GM12872 (cell line): ENCODE data around the gene CNPY4.

ENCODE experiments used
- CTCF ChIP-seq: IDR thresholded peaks from 3 replicates; pipeline ENCODE4 v1.5.1; 2011; ENCODE audit warnings: low read depth, mild to moderate bottlenecking, low read length, moderate library complexity; ENCODE audit not compliant: insufficient read depth

Gene CNPY4

GRCh38 chr7:100119072-100119969 is at the start of gene CNPY4, which contains the start of gene TAF6:
TSS of gene CNPY4 (plus strand) at chr7:100119634. CDS start at chr7:100119745, 111 bp downstream.
TSS of gene TAF6 (minus strand) at chr7:100119358. CDS start at chr7:100114209, 5,149 bp downstream.
- no peak for TF ChIP-seq CTCF

- TF ChIP-seq CTCF, result no peak
Measured at GRCh38 chr7:100069991-100070390, 49.4 kb upstream of the CNPY4 start.

- no peak for TF ChIP-seq CTCF
Measured at GRCh38 chr7:100071018-100071723, 48.3 kb upstream of the CNPY4 start.

GRCh38 chr7:100072462-100072861 is 47.0 kb upstream of the CNPY4 start:
- TF ChIP-seq CTCF, result no peak

- no peak for TF ChIP-seq CTCF
Measured at GRCh38 chr7:100074841-100075240, 44.6 kb upstream of the CNPY4 start.

- no peak for TF ChIP-seq CTCF
Measured at GRCh38 chr7:100075418-100075817, 44.0 kb upstream of the CNPY4 start.

GRCh38 chr7:100077205-100077604 is 42.2 kb upstream of the CNPY4 start:
- no peak for TF ChIP-seq CTCF
